Fibroblast of skin of back (primary cell): ENCODE measurements around the gene HAO2.

Source experiments
- DNase-seq: peaks from one replicate; pipeline ENCODE4 v3.0.0-alpha.2; 2013

The HAO2 gene

DNA sequence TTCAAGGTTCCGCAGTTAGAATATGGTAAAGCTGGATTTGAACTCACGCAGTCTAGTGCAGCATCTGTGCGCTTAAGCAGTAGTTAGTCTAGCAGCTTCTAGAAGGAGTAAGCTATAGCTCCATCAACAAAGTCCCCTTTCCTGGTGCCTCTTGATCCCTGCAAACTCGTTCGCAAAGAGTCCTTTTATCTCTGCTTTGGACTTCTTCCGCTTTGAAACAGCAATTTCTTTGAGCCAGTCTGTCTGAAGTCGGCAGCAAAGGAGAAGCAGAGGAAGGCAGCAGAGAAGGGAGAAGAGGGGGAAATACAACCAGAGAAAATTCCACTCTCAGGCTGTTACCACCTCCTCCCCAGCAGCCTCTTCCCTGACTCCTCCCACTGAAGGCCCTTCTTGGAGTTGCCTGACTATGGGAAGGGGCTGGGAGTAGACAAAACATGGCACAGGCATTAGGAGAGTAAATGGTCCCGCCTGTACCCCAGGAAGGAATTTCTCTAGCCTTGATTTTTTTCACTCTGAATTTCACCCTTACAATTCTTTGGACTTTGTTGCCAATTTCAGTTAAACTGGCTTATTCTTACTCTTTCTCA is 72.2 kb downstream of the HAO2 start:
- DNase-seq: no peak

DNA sequence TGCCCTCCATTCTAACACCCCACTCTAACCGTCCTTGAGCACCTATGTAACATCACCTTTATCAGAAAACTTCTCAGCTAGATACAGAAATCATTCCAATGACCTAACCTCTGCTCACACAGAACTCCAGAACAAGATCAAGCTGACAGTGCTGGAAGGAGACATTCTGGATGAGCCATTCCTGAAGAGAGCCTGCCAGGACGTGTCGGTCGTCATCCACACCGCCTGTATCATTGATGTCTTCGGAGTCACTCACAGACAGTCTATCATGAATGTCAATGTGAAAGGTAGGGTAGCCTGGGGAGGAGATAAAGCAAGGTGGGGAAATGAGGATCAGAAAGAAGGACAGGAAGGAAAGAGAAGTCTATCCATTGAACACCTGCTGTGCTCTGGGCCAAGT is 74.2 kb downstream of the HAO2 start:
- no peak for DNase-seq
